ENCODE results near the gene LYPD8.

GRCh38 chr1:248703674-248704073 lies 51.9 kb downstream of the LYPD8 start:
- no peak for TF ChIP-seq CTCF (IDR thresholded peaks at IDR 0.05; ENCODE audit: insufficient read depth, low read depth, low read length)
- no peak for TF ChIP-seq EZH2 (IDR thresholded peaks at IDR 0.05; ENCODE audit: insufficient read depth, low read length)
